Small intestine (tissue), 7 donors: ENCODE data around the gene ANKMY2. TPM values are rescaled to one million over a fixed set of nuclear protein-coding genes. Genes with fewer than 3 reads are reported as not detected.
"Not testable (repeated sequence)": the region's sequence is repeated elsewhere in the genome, so short reads cannot be mapped to it uniquely, and the experiment has no call there.

Source experiments
- DNase-seq, 2 donors: peaks; one replicate each; pipeline versions ENCODE4 v3.0.0 to v3.0.0-alpha.2; 2013
- FAIRE-seq: peaks from 2 replicates; lab custom pipeline; 2012; peaks lifted over from hg19 to GRCh38; lab: Jason Lieb, UNC
- H3K27ac ChIP-seq, 3 donors: one replicate each; pipeline ENCODE4 v1.5.1; 2013; ENCODE audit warnings: low read length in 2 of 3, mild to moderate bottlenecking in 2 of 3, control low read depth in 1 of 3, inconsistent platforms in 1 of 3, low read depth in 1 of 3, moderate library complexity in 1 of 3
- H3K27me3 ChIP-seq, 3 donors: one replicate each; pipeline ENCODE4 v1.6.1; 2013; ENCODE audit warnings: low read length in 3 of 3, inconsistent platforms in 1 of 3; ENCODE audit not compliant: control insufficient read depth in 3 of 3, insufficient read depth in 3 of 3
- H3K36me3 ChIP-seq, 3 donors: one replicate each; pipeline ENCODE4 v1.6.1; 2013; ENCODE audit warnings: low read length in 3 of 3, inconsistent platforms in 1 of 3, low read depth in 1 of 3, mild to moderate bottlenecking in 1 of 3, moderate library complexity in 1 of 3; ENCODE audit not compliant: control insufficient read depth in 3 of 3, insufficient read depth in 2 of 3
- H3K4me1 ChIP-seq, 3 donors: one replicate each; pipeline ENCODE4 v1.6.1; 2013; ENCODE audit warnings: low read length in 2 of 3, inconsistent platforms in 1 of 3, low read depth in 1 of 3, mild to moderate bottlenecking in 1 of 3, moderate library complexity in 1 of 3; ENCODE audit not compliant: control insufficient read depth in 3 of 3, insufficient read depth in 2 of 3
- H3K4me3 ChIP-seq, 3 donors: one replicate each; pipeline ENCODE4 v1.5.1; 2013; ENCODE audit warnings: low read length in 3 of 3, control low read depth in 1 of 3, inconsistent platforms in 1 of 3, low read depth in 1 of 3, mild to moderate bottlenecking in 1 of 3, moderate library complexity in 1 of 3
- H3K9me3 ChIP-seq, 2 donors: one replicate each; pipeline ENCODE4 v1.6.1; 2013; ENCODE audit warnings: low read depth in 1 of 2, low read length in 1 of 2; ENCODE audit not compliant: control insufficient read depth in 2 of 2, insufficient read depth in 1 of 2
- WGBS, 3 donors: extraction: QIAGEN DNeasy Blood & Tissue Kit; methylation state at CpG; one replicate each; pipeline ENCODE4 v1.1.7; 2013; 5-methylcytosine and 5-hydroxymethylcytosine counted together
- polyA plus RNA-seq, 4 donors: library from polyadenylated mRNA; stranded (reverse) in 3 of 4; unstranded in 1 of 4; fragments of 200-250 nt in 3 of 4; fragments of 120-200 nt in 1 of 4; gene quantifications; one replicate each; pipeline versions ENCODE4 v1.2.1 to v1.2.3, GENCODE V29; 2013
- donor health status: healthy with polysubstance abuse.
- donor health status: control.
- donor health status: control.
- donor health status: Bipolar disorder and iron deficiency.
- donor health status: healthy.

ANKMY2 gene
- polyA plus RNA-seq, 4 donors, result 13.9 to 37.9 (median 14.2) TPM

- peaks cover 2 to 27% (median 8%) of the 10 kb centered on the region in 3 donors for H3K36me3 ChIP-seq
- no peaks in the 10 kb centered on the region for H3K27me3 ChIP-seq
- FAIRE-seq (no peak), DNase-seq (no peak)
- WGBS, 3 donors, result 74 to 82% (median 80%) methylated on average over 3 of the region's 3 CpGs
- no peaks in the 10 kb centered on the region for H3K9me3 ChIP-seq
- H3K4me1 ChIP-seq, result peaks cover 0 to 18% (median 0%) of the 10 kb centered on the region in 3 donors
- no peak overlapping the region for H3K4me3 ChIP-seq
- no peak overlapping the region for H3K27ac ChIP-seq
Measured at GRCh38 chr7:16606704-16607103, 38.9 kb downstream of the ANKMY2 start.

DNA sequence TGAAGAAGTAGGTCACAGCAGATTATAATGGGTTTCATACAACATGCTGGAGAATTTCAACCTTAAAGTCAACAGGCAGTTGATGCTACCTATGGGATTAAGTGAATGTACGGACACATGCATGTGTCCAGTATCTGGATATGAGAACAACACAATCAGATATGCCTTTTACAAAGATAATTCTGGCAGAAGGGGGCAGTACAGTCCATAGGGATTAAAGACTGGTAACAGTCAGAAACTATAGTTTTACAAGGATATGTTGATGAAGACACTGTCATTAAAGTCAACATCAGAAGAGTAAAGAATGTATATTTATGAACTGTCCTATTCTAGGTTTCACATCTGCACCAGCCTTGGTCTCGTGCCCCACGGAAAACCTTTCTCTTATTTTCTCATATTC, 41.5 kb downstream of the ANKMY2 start:
- WGBS, 3 donors, result 92 to 97% (median 94%) methylated on average over 3 of the region's 3 CpGs
- no peak for FAIRE-seq
- H3K27me3 ChIP-seq, result no peaks in the 10 kb centered on the region
- H3K4me3 ChIP-seq, result no peak overlapping the region
- peaks cover 0 to 4% (median 0%) of the 10 kb centered on the region in 3 donors for H3K4me1 ChIP-seq
- H3K9me3 ChIP-seq, result no peaks in the 10 kb centered on the region
- H3K27ac ChIP-seq, result no peak overlapping the region
- peaks cover 2 to 33% (median 14%) of the 10 kb centered on the region in 3 donors for H3K36me3 ChIP-seq
- no peak for DNase-seq

GRCh38 chr7:16603633-16604032, 41.9 kb downstream of the ANKMY2 start:
- Histone ChIP-seq H3K4me3 (no peak overlapping the region), H3K27me3 (no peaks in the 10 kb centered on the region), H3K4me1 (peaks cover 0 to 4% (median 0%) of the 10 kb centered on the region in 3 donors), H3K36me3 (peaks cover 2 to 35% (median 14%) of the 10 kb centered on the region in 3 donors), H3K9me3 (no peaks in the 10 kb centered on the region), H3K27ac (no peak overlapping the region)
- no peak for FAIRE-seq
- DNase-seq, result no peak

DNA sequence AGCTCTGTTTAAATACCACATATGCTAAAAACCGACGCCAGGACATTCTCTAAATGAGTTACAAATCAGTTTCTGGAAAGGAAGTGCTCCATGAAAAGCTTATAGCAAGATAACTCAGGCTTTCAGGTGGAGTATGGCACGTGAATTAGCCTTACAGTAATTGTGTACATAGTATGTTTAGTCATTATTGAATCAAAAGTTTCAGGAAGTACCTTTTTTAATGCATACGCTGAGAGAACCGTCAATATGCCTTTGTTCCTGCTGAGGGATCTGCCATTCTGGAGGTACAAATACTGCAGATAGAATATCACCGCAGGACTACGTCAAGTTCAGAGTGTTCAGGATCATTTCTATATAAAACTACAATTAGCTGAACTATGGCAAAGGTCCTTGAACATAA, 45.7 kb downstream of the ANKMY2 start:
- Histone ChIP-seq H3K4me1 (no peaks in the 10 kb centered on the region), H3K36me3 (peaks cover 0 to 23% (median 11%) of the 10 kb centered on the region in 3 donors), H3K27ac (peak overlapping the region in 1 of 3 donors; percentile 54), H3K4me3 (no peak overlapping the region), H3K9me3 (no peaks in the 10 kb centered on the region), H3K27me3 (no peaks in the 10 kb centered on the region)
- DNase-seq, result peak; percentile 26 to 30
- 46 to 59% (median 52%) methylated on average over 7 of the region's 7 CpGs for WGBS, 3 donors
- no peak for FAIRE-seq

DNA sequence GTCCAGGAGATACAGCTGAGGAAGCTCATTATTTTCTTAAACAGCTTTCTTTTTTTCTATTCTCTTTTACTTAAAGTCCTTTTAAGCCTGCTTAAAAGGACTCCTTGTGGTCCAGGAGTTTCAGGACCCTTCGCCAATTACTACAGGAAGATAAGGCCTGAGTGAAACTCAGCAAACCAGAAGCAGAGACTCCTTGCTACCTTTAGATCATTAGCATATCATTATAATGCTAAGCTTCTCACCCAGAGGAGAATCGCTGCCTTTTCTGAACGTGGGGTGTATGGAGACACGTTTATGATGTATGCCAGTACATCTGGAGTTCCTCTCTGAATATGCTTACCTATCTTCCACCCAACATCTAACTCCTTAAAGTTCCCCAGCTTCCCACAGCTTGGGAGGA, 47.5 kb downstream of the ANKMY2 start:
- H3K36me3 ChIP-seq, result peaks cover 0 to 19% (median 6%) of the 10 kb centered on the region in 3 donors

DNA sequence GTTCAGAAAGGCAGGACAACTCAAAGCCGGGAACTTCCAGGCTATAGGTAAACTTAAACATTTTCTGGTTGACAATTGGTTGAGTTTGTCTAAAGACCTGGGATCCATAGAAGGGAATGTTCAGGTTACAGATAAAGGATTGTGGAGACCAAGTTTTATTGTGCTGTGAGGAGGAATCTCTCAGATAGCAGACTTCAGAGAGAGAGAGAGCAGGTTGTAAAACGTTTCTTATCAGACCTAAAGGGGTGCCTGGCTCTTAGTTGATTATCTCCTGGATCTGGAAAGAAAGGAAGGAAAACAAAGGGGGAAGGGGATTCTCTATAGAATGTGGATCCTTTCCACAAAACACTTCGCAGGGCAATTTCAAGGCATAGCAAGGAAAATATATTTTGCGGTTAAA, 50.0 kb downstream of the ANKMY2 start:
- peaks cover 0 to 14% (median 6%) of the 10 kb centered on the region in 3 donors for H3K36me3 ChIP-seq
- 67 to 77% (median 71%) methylated on average over 4 of the region's 4 CpGs for WGBS, 3 donors
- FAIRE-seq, H3K27ac ChIP-seq, H3K4me3 ChIP-seq, H3K27me3 ChIP-seq, H3K4me1 ChIP-seq, DNase-seq, H3K9me3 ChIP-seq: not testable (repeated sequence)

More for the DNA sequence above, 47.5 kb downstream of the ANKMY2 start:
- no peak for FAIRE-seq
- no peak overlapping the region for H3K4me3 ChIP-seq
- no peaks in the 10 kb centered on the region for H3K9me3 ChIP-seq
- H3K27me3 ChIP-seq, result no peaks in the 10 kb centered on the region
- DNase-seq, result no peak
- no peak overlapping the region for H3K27ac ChIP-seq
- 66 to 86% (median 85%) methylated on average over 4 of the region's 4 CpGs for WGBS, 3 donors
- no peaks in the 10 kb centered on the region for H3K4me1 ChIP-seq

DNA sequence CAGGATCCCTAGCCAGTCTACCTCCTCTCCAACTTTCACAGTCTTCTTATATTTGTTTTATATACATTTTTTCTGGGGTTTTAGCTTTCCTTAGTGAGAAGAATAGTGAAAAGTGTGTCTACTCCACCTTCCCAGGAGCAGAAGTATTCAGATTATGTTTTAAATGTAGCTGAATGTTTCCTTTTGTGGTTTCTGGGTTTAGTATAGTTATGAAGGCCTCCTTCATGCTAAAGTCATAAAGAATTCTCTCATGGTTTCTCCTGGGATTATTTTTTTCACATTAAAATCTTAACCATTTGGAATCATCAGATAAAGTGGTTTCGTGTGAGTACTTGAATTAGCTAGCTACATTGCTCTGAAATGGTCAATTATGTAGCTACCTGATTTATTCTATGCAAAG, 50.9 kb downstream of the ANKMY2 start:
- Histone ChIP-seq H3K36me3 (peaks cover 0 to 12% (median 4%) of the 10 kb centered on the region in 3 donors), H3K27ac (no peak overlapping the region), H3K9me3 (no peaks in the 10 kb centered on the region), H3K4me1 (peaks cover 0 to 6% (median 2%) of the 10 kb centered on the region in 3 donors), H3K4me3 (no peak overlapping the region), H3K27me3 (no peaks in the 10 kb centered on the region)
- FAIRE-seq, result no peak
- 90 to 97% (median 94%) methylated on average over 1 of the region's 1 CpG for WGBS, 3 donors
- no peak for DNase-seq

- Histone ChIP-seq H3K27me3 (no peaks in the 10 kb centered on the region), H3K4me1 (peaks cover 0 to 6% (median 2%) of the 10 kb centered on the region in 3 donors), H3K36me3 (peaks cover 0 to 9% (median 0%) of the 10 kb centered on the region in 3 donors), H3K27ac (no peak overlapping the region), H3K9me3 (no peaks in the 10 kb centered on the region), H3K4me3 (no peak overlapping the region)
- DNase-seq (no peak), FAIRE-seq (no peak)
Measured at GRCh38 chr7:16594061-16594460, 51.5 kb downstream of the ANKMY2 start.

- no peak overlapping the region for H3K27ac ChIP-seq
- DNase-seq (no peak), FAIRE-seq (no peak)
- 64 to 76% (median 69%) methylated on average over 3 of the region's 3 CpGs for WGBS, 3 donors
- H3K36me3 ChIP-seq, result no peaks in the 10 kb centered on the region
- no peaks in the 10 kb centered on the region for H3K27me3 ChIP-seq
- H3K4me1 ChIP-seq, result peaks cover 0 to 6% (median 2%) of the 10 kb centered on the region in 3 donors
- H3K4me3 ChIP-seq, result no peak overlapping the region
- no peaks in the 10 kb centered on the region for H3K9me3 ChIP-seq
Measured at GRCh38 chr7:16592395-16592794, 53.2 kb downstream of the ANKMY2 start.
